ENCODE data around the gene FUT2.
A peak's percentile ranks its signal among the peaks of the same experiment; 100 is the strongest.

FUT2 gene

GRCh38 chr19:48735031-48735615, 39.4 kb downstream of the FUT2 start:
- TF ChIP-seq CTCF (IDR thresholded peaks at IDR 0.05), result no peak

GRCh38 chr19:48737360-48737998, 41.7 kb downstream of the FUT2 start:
- no peak for TF ChIP-seq CTCF (IDR thresholded peaks at IDR 0.05)

- peak; percentile 47 for TF ChIP-seq CTCF (IDR thresholded peaks at IDR 0.05)
These were observed 43.0 kb downstream of the FUT2 start for GRCh38 chr19:48738557-48739403.

- TF ChIP-seq CTCF (IDR thresholded peaks at IDR 0.05), result no peak
These were observed 43.8 kb downstream of the FUT2 start for GRCh38 chr19:48739404-48740163.

- TF ChIP-seq CTCF (IDR thresholded peaks at IDR 0.05), result no peak
These were observed 44.6 kb downstream of the FUT2 start, which contains the start of gene RASIP1 for GRCh38 chr19:48740164-48740972. Gene RASIP1 (minus strand): TSS chr19:48740610. CDS start chr19:48740282, 328 bp downstream.

GRCh38 chr19:48741129-48741999, 45.6 kb downstream of the FUT2 start:
- TF ChIP-seq CTCF (IDR thresholded peaks at IDR 0.05), result no peak

Data from LNCAP (cell line).